Lower leg skin (tissue), 3 donors: ENCODE measurements around the gene AXL.

Source experiments
- POLR2A ChIP-seq, 2 donors: fragments of 450-650 bp; IDR thresholded peaks; one replicate each; pipeline ENCODE4 v1.6.1; 2016 to 2017; ENCODE audit warnings: antibody characterized with exemption in 2 of 2, mild to moderate bottlenecking in 1 of 2, moderate library complexity in 1 of 2
- TF ChIP-seq, protein P1 (sequence below), 3 donors: fragments of 450-650 bp; IDR thresholded peaks; one replicate each; pipeline ENCODE4 v1.5.1; 2016; ENCODE audit warnings: antibody characterized with exemption in 3 of 3, mild to moderate bottlenecking in 3 of 3, moderate library complexity in 2 of 3

DNA sequence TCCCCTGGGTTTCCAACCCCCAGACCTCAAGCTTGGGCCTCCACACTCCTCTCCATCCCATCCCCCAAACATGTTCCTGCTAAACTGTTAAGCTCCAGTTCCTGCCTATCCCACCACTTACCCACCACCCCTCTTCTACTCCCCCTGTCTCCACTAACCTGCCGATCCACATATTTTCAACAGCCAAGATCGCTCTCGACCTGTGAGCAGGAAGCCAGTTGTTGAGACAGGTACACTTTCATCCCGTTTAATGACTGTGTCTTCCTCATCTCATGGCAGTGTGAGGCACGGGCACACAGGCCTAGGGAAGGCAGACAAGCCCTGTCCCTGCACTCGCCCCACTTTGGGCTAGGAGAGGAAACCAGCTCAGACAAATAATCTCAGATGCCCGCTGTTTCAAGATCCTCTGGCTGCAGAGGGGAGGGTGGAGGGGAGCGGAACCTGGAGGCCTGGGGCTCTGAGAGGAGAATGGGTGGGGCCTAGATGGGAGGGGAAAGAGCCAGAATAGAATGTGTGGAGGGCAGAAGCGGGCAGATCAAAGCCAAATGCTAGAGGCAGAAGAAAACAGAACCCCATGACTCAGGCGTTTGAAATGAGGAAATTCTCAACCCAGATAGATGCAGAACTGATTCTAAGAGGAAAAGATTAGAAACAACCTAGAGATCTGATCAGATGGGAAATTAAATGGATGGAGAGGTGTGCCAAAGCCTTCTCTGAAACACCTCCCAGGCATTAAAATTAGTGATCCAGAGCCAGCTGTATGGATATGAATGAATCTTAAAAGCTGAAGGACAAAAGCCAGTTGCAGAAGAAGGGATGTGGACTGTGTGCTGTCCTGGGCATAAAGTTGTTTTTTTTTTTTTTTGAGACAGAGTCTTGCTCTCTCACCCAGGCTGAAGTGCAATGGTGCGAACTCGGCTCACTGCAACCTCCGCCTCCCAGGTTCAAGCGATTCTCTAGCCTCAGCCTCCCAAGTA is 42.9 kb upstream of the AXL start:
- TF ChIP-seq, protein P1, sequence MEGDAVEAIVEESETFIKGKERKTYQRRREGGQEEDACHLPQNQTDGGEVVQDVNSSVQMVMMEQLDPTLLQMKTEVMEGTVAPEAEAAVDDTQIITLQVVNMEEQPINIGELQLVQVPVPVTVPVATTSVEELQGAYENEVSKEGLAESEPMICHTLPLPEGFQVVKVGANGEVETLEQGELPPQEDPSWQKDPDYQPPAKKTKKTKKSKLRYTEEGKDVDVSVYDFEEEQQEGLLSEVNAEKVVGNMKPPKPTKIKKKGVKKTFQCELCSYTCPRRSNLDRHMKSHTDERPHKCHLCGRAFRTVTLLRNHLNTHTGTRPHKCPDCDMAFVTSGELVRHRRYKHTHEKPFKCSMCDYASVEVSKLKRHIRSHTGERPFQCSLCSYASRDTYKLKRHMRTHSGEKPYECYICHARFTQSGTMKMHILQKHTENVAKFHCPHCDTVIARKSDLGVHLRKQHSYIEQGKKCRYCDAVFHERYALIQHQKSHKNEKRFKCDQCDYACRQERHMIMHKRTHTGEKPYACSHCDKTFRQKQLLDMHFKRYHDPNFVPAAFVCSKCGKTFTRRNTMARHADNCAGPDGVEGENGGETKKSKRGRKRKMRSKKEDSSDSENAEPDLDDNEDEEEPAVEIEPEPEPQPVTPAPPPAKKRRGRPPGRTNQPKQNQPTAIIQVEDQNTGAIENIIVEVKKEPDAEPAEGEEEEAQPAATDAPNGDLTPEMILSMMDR (IDR thresholded peaks at IDR 0.05), result no peak
- TF ChIP-seq POLR2A (IDR thresholded peaks at IDR 0.05), result no peak
